HEK293T (cell line): Measurements from ENCODE around the gene ZNF649.
A peak's percentile ranks its signal among the peaks of the same experiment; 100 is the strongest.

ENCODE experiments used
- CTCF ChIA-PET: fragments of 350-600 bp; formaldehyde crosslinking; extraction: SDS; loops from one replicate; lab custom pipeline; 2021; ENCODE audit warnings: antibody characterized with exemption, inconsistent platforms; lab: Yijun Ruan, JAX
- POLR2A ChIA-PET: fragments of 350-600 bp; formaldehyde crosslinking; extraction: SDS; loops from one replicate; lab custom pipeline; 2020; ENCODE audit warnings: antibody characterized with exemption, inconsistent platforms; lab: Yijun Ruan, JAX
- DNase-seq: peaks from one replicate; pipeline ENCODE4 v3.0.0; 2012; ENCODE audit warnings: mixed read lengths; ENCODE audit errors: extremely low spot score
- ARNT ChIP-seq: fragments of 450-650 bp; IDR thresholded peaks from 2 replicates; pipeline ENCODE4 v1.6.1; 2017; ENCODE audit warnings: mild to moderate bottlenecking
- BHLHE40 ChIP-seq: fragments of 450-650 bp; IDR thresholded peaks from 2 replicates; pipeline ENCODE4 v1.6.1; 2016; ENCODE audit warnings: mild to moderate bottlenecking, moderate library complexity, borderline replicate concordance
- CTBP1 ChIP-seq: fragments of 450-650 bp; IDR thresholded peaks from 2 replicates; pipeline ENCODE4 v1.6.1; 2016; ENCODE audit warnings: borderline replicate concordance
- ELF4 ChIP-seq: fragments of 450-650 bp; IDR thresholded peaks from 2 replicates; pipeline ENCODE4 v1.6.1; 2017; ENCODE audit warnings: antibody characterized with exemption
- FOXA1 ChIP-seq: fragments of 450-650 bp; IDR thresholded peaks from 2 replicates; pipeline ENCODE4 v1.6.1; 2016; ENCODE audit warnings: mild to moderate bottlenecking
- FOXK2 ChIP-seq: fragments of 450-650 bp; IDR thresholded peaks from 2 replicates; pipeline ENCODE4 v1.6.1; 2016; ENCODE audit warnings: mild to moderate bottlenecking
- FOXM1 ChIP-seq: fragments of 450-650 bp; IDR thresholded peaks from 2 replicates; pipeline ENCODE4 v1.6.1; 2017; ENCODE audit warnings: mild to moderate bottlenecking, borderline replicate concordance
- HDGF ChIP-seq: fragments of 450-650 bp; IDR thresholded peaks from 2 replicates; pipeline ENCODE4 v1.6.1; 2017; ENCODE audit warnings: antibody characterized with exemption, borderline replicate concordance
- L3MBTL2 ChIP-seq: fragments of 450-650 bp; conservative IDR thresholded peaks from 2 replicates; pipeline ENCODE4 v1.6.1; 2016; ENCODE audit warnings: mild to moderate bottlenecking
- LEF1 ChIP-seq: fragments of 450-650 bp; IDR thresholded peaks from 2 replicates; pipeline ENCODE4 v1.6.1; 2017; ENCODE audit warnings: mild to moderate bottlenecking, borderline replicate concordance
- NFRKB ChIP-seq: fragments of 450-650 bp; IDR thresholded peaks from 2 replicates; pipeline ENCODE4 v1.6.1; 2016; ENCODE audit warnings: mild to moderate bottlenecking, moderate library complexity
- PKNOX1 ChIP-seq: fragments of 450-650 bp; IDR thresholded peaks from 2 replicates; pipeline ENCODE4 v1.6.1; 2016
- SP1 ChIP-seq: fragments of 450-650 bp; IDR thresholded peaks from 2 replicates; pipeline ENCODE4 v1.6.1; 2017
- SUZ12 ChIP-seq: fragments of 450-650 bp; IDR thresholded peaks from 2 replicates; pipeline ENCODE4 v1.6.1; 2016; ENCODE audit warnings: mild to moderate bottlenecking
- TARDBP ChIP-seq: fragments of 450-650 bp; IDR thresholded peaks from 2 replicates; pipeline ENCODE4 v1.6.1; 2016
- ZNF384 ChIP-seq: fragments of 450-650 bp; IDR thresholded peaks from 2 replicates; pipeline ENCODE4 v1.6.1; 2016

ZNF649 gene

GRCh38 chr19:51904331-51905165 lies at the start of gene ZNF649:
Gene ZNF649, minus strand, starts transcription at chr19:51905017. Its CDS starts 4,910 bp downstream, at chr19:51900107.
- POLR2A ChIA-PET, result no interaction called here
- CTCF ChIA-PET, result no interaction called here
- DNase-seq, result peak; percentile 84
- TF ChIP-seq SUZ12 (no peak), ELF4 (no peak), L3MBTL2 (peak; percentile 94)

- CTCF ChIA-PET, result no interaction called here
- DNase-seq, result no peak
- POLR2A ChIA-PET, result no interaction called here
- TF ChIP-seq CTBP1 (no peak), SUZ12 (no peak), FOXK2 (no peak), L3MBTL2 (no peak), BHLHE40 (no peak), LEF1 (no peak), PKNOX1 (no peak), ZNF384 (no peak), ELF4 (no peak), FOXA1 (no peak), NFRKB (no peak), HDGF (no peak), FOXM1 (no peak), TARDBP (no peak), SP1 (no peak), ARNT (no peak)
Measured at GRCh38 chr19:51948975-51949374, 44.2 kb upstream of the ZNF649 start.

- no peak for DNase-seq
- CTCF ChIA-PET, result no interaction called here
- no peak for TF ChIP-seq HDGF
- TF ChIP-seq FOXM1, result no peak
- no peak for TF ChIP-seq FOXA1
- TF ChIP-seq ARNT, result no peak
- TF ChIP-seq NFRKB, result no peak
- TF ChIP-seq L3MBTL2, result no peak
- TF ChIP-seq LEF1, result no peak
- no peak for TF ChIP-seq BHLHE40
- no peak for TF ChIP-seq SP1
- no peak for TF ChIP-seq SUZ12
- no peak for TF ChIP-seq ZNF384
- no peak for TF ChIP-seq FOXK2
- TF ChIP-seq PKNOX1, result no peak
- no peak for TF ChIP-seq ELF4
- TF ChIP-seq CTBP1, result no peak
- POLR2A ChIA-PET, result no interaction called here
Measured at GRCh38 chr19:51946602-51947001, 41.8 kb upstream of the ZNF649 start.

GRCh38 chr19:51944798-51945552 lies 40.2 kb upstream of the ZNF649 start:
- CTCF ChIA-PET, result no interaction called here
- TF ChIP-seq SUZ12, result no peak
- no peak for TF ChIP-seq NFRKB
- no peak for TF ChIP-seq HDGF
- TF ChIP-seq LEF1, result no peak
- no peak for TF ChIP-seq L3MBTL2
- TF ChIP-seq FOXA1, result no peak
- TF ChIP-seq PKNOX1, result no peak
- TF ChIP-seq BHLHE40, result no peak
- TF ChIP-seq SP1, result no peak
- TF ChIP-seq ZNF384, result no peak
- TF ChIP-seq ARNT, result no peak
- TF ChIP-seq ELF4, result no peak
- no peak for TF ChIP-seq FOXM1
- TF ChIP-seq CTBP1, result no peak
- no peak for TF ChIP-seq TARDBP
- TF ChIP-seq FOXK2, result no peak
- POLR2A ChIA-PET, result no interaction called here
- no peak for DNase-seq

GRCh38 chr19:51938936-51939335 lies 34.1 kb upstream of the ZNF649 start:
- no peak for TF ChIP-seq FOXM1
- TF ChIP-seq CTBP1, result no peak
- no peak for TF ChIP-seq BHLHE40
- no peak for TF ChIP-seq PKNOX1
- TF ChIP-seq LEF1, result no peak
- no peak for TF ChIP-seq SUZ12
- no peak for TF ChIP-seq NFRKB
- TF ChIP-seq SP1, result no peak
- no peak for TF ChIP-seq HDGF
- no peak for TF ChIP-seq FOXK2
- TF ChIP-seq ZNF384, result no peak
- no peak for TF ChIP-seq ELF4
- no peak for TF ChIP-seq ARNT
- TF ChIP-seq FOXA1, result no peak
- no peak for TF ChIP-seq L3MBTL2
- no peak for TF ChIP-seq TARDBP
- CTCF ChIA-PET, result no interaction called here
- DNase-seq, result no peak
- POLR2A ChIA-PET, result no interaction called here
